ENCODE results near the gene MTMR1. TPM values are rescaled to one million over a fixed set of nuclear protein-coding genes. Genes with fewer than 3 reads are reported as not detected.

Gene MTMR1
- total and polyA plus RNA-seq, 2 donors (not counting 3 experiments of a cell fraction or from before 2014, with no cell fraction given) = 17.1 to 20.3 TPM

DNA sequence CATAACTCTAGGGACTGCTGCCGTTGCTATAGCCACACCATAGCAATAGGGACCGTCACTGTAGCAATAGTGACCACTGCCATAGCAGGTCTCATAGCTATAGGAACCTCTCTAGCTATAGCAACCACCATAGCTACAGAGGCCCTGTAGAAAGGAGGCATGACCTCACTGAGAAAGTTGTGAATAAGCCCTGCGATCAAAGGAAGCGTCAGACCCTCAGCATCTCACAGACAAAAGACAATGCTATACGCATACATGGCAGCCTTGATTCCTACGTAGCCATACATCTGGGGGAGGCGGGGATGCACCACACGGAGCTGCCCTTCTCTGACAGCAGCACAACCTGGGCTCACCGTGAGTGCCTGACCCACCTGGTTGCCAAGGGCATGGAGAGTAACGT, 88.5 kb downstream of the MTMR1 start:
- no peaks in the 10 kb centered on the region for H3K27me3 ChIP-seq (ENCODE audit: control insufficient read depth in 2 of 2, insufficient read depth in 2 of 2, low read length in 2 of 2)
- H4K20me1 ChIP-seq (replicated peaks; ENCODE audit: control insufficient read depth, extremely low read depth, insufficient read depth, low read length) = no peaks in the 10 kb centered on the region
- H3K4me2 ChIP-seq (ENCODE audit: insufficient read depth, low read length) = no peak overlapping the region
- TF ChIP-seq FOS (IDR thresholded peaks at IDR 0.05; ENCODE audit: borderline replicate concordance, insufficient read depth, low read length) (no peak), GATA2 (IDR thresholded peaks at IDR 0.05; ENCODE audit: insufficient read depth, insufficient read length, low read depth, low read length) (no peak), JUN (IDR thresholded peaks at IDR 0.05; ENCODE audit: borderline replicate concordance, insufficient read depth, insufficient read length, low read depth) (no peak), POLR2AphosphoS5 (IDR thresholded peaks at IDR 0.05; ENCODE audit: insufficient read depth, low read depth, low read length) (no peak), EZH2 (IDR thresholded peaks at IDR 0.05; ENCODE audit: borderline replicate concordance, low read depth, low read length, severe bottlenecking) (no peak), POLR2A (IDR thresholded peaks at IDR 0.05; ENCODE audit: low read depth, low read length) (no peak), MYC (IDR thresholded peaks at IDR 0.05; ENCODE audit: low read depth, low read length) (no peak), CTCF (IDR thresholded peaks at IDR 0.05; ENCODE audit: extremely low read depth in 1 of 2, insufficient read depth in 1 of 2, low read depth in 1 of 2, low read length in 2 of 2) (no peak)
- TF ChIP-seq, protein P1, sequence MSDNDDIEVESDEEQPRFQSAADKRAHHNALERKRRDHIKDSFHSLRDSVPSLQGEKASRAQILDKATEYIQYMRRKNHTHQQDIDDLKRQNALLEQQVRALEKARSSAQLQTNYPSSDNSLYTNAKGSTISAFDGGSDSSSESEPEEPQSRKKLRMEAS (IDR thresholded peaks at IDR 0.05; ENCODE audit: insufficient read depth, insufficient read length) = no peak
- dilution Hi-C loops (cut with MboI; ENCODE audit: extremely low pct_ligation_motif_present, low sequenced_read_pairs) (no loop called here), intact Hi-C loops (cut with micrococcal nuclease) (no loop called here)
- no peaks in the 10 kb centered on the region for H3K36me3 ChIP-seq (ENCODE audit: control insufficient read depth in 2 of 2, extremely low read depth in 1 of 2, insufficient read depth in 2 of 2, low read length in 2 of 2)
- H3K9me3 ChIP-seq (replicated peaks; ENCODE audit: control insufficient read depth, insufficient read depth, low read length) = no peaks in the 10 kb centered on the region
- no peak overlapping the region for H3K27ac ChIP-seq (ENCODE audit: insufficient read depth, low read depth, low read length)
- H3K4me1 ChIP-seq (ENCODE audit: control insufficient read depth, extremely low read depth, insufficient read depth, low read length) = no peaks in the 10 kb centered on the region
- no peak overlapping the region for H3K4me3 ChIP-seq (replicated peaks in 1 of 3; ENCODE audit: insufficient read depth in 1 of 3, low read depth in 1 of 3, low read length in 3 of 3)
- H3K9me1 ChIP-seq (replicated peaks; ENCODE audit: control insufficient read depth, extremely low read depth, insufficient read depth, low read length) = no peaks in the 10 kb centered on the region
- DNase-seq (ENCODE audit: low read depth, low spot score) (no peak), FAIRE-seq (no peak)
- ChIA-PET POLR2A (no interaction called here), CTCF (interaction anchor here (2.4 kb wide), 1 partner anchor 10 kb away, joined by 12 read pairs; no protein-coding TSS in a partner anchor)
- H2AFZ ChIP-seq (ENCODE audit: low read depth, low read length) = no peak overlapping the region
- no peaks in the 10 kb centered on the region for H3K79me2 ChIP-seq (ENCODE audit: control insufficient read depth, insufficient read depth, low read length)
- no TSS peak for BruUV-seq (replicated peaks)
- no peak overlapping the region for H3K9ac ChIP-seq (replicated peaks; ENCODE audit: extremely low read depth, insufficient read depth, low read length)

Data from endothelial cell of umbilical vein (primary cell).